PC-3 (cell line): Measurements from ENCODE around the gene TLR6. TPM values are rescaled to one million over a fixed set of nuclear protein-coding genes. Genes with fewer than 3 reads are reported as not detected.

Experiments used
- ATAC-seq: fragments of 200-7000 bp; cut with Tn5 transposase; 2 replicates; pipeline ENCODE4 v1.9.1; 2020; ENCODE audit warnings: mild to moderate bottlenecking, moderate library complexity
- BruUV-seq: library from RNA; stranded (reverse); fragments of 400-500 nt; replicated peaks from 2 replicates; lab custom pipeline; 2021; lab: Mats Ljungman, UMichigan
- CTCF ChIA-PET: fragments of 300-600 bp; sonication (Branson Sonifier 250); formaldehyde crosslinking; loops from one replicate; lab custom pipeline; 2022; ENCODE audit warnings: antibody characterized with exemption; lab: Charles Lee
- POLR2A ChIA-PET: fragments of 300-600 bp; sonication (Branson Sonifier 250); formaldehyde crosslinking; loops from one replicate; lab custom pipeline; 2022; ENCODE audit warnings: antibody characterized with exemption; ENCODE audit not compliant: unreplicated experiment; lab: Charles Lee
- DNase-seq: peaks from one replicate; pipeline ENCODE4 v3.0.0-alpha.2; 2015
- H2AFZ ChIP-seq: fragments of 300-600 bp; sonication (generic); 2 replicates; pipeline ENCODE4 v1.6.0; 2016; ENCODE audit warnings: antibody characterized with exemption, low read length
- H3F3A ChIP-seq: fragments of 300-600 bp; sonication (generic); one replicate; pipeline ENCODE4 v1.6.0; 2017; ENCODE audit warnings: antibody characterized with exemption, low read length, control low read depth, mild to moderate bottlenecking; ENCODE audit not compliant: unreplicated experiment
- H3K27ac ChIP-seq: fragments of 300-600 bp; sonication (generic); 2 replicates; pipeline ENCODE4 v1.5.1; 2016; ENCODE audit warnings: mild to moderate bottlenecking, low read length
- H3K27me3 ChIP-seq: fragments of 300-600 bp; sonication (generic); 2 replicates; pipeline ENCODE4 v1.6.1; 2016; ENCODE audit warnings: low read length, mixed read lengths
- H3K36me3 ChIP-seq: fragments of 300-600 bp; sonication (generic); 2 replicates; pipeline ENCODE4 v1.6.1; 2016; ENCODE audit warnings: low read depth, mixed run types, low read length, mixed read lengths
- H3K4me1 ChIP-seq: fragments of 300-600 bp; sonication (generic); 2 replicates; pipeline ENCODE4 v1.5.1; 2016; ENCODE audit warnings: low read length; ENCODE audit not compliant: insufficient read depth
- H3K4me2 ChIP-seq: fragments of 300-600 bp; sonication (generic); 2 replicates; pipeline ENCODE4 v1.6.0; 2016; ENCODE audit warnings: low read length
- H3K4me3 ChIP-seq: fragments of 300-600 bp; sonication (generic); 2 replicates; pipeline ENCODE4 v1.5.1; 2016; ENCODE audit warnings: mild to moderate bottlenecking, low read length, mixed read lengths
- H3K79me2 ChIP-seq: fragments of 300-600 bp; sonication (generic); 2 replicates; pipeline ENCODE4 v1.6.1; 2017; ENCODE audit warnings: low read length, mixed read lengths
- H3K9ac ChIP-seq: fragments of 300-600 bp; sonication (generic); 2 replicates; pipeline ENCODE4 v1.6.0; 2016; ENCODE audit warnings: mild to moderate bottlenecking, low read length
- H3K9me2 ChIP-seq: fragments of 300-600 bp; sonication (generic); replicated peaks from 2 replicates; pipeline ENCODE4 v1.6.1; 2016; ENCODE audit warnings: mixed run types, low read length, mixed read lengths
- H3K9me3 ChIP-seq: fragments of 300-600 bp; sonication (generic); 2 replicates; pipeline ENCODE4 v1.6.1; 2016; ENCODE audit warnings: low read length, mixed read lengths
- H4K20me1 ChIP-seq: fragments of 300-600 bp; sonication (generic); 2 replicates; pipeline ENCODE4 v1.6.1; 2016; ENCODE audit warnings: low read length, mixed read lengths
- CTCF ChIP-seq: fragments of 300-600 bp; sonication (generic); conservative IDR thresholded peaks from 2 replicates; pipeline ENCODE4 v1.5.1; 2017; ENCODE audit warnings: antibody characterized with exemption, low read depth, mild to moderate bottlenecking, low read length
- EZH2 ChIP-seq: fragments of 300-600 bp; sonication (generic); IDR thresholded peaks from one replicate; pipeline ENCODE4 v1.6.1; 2017; ENCODE audit warnings: antibody characterized with exemption, mild to moderate bottlenecking, low read length; ENCODE audit not compliant: unreplicated experiment
- EZH2phosphoT487 ChIP-seq: fragments of 300-600 bp; sonication (generic); IDR thresholded peaks from 2 replicates; pipeline ENCODE4 v1.6.1; 2018; ENCODE audit warnings: mild to moderate bottlenecking, antibody characterized with exemption, low read length, borderline replicate concordance
- intact Hi-C: fragments of 100-400 bp; cut with micrococcal nuclease; formaldehyde crosslinking; loops from 2 replicates; pipeline ENCODE4 v1.9.0; 2023
- total RNA-seq: library from RNA; depleted of rRNA; stranded (reverse); fragments of >200 nt; gene quantifications from 2 replicates; pipeline ENCODE4 v1.2.3, GENCODE V29; 2014

Gene TLR6
- total RNA-seq, 1 experiment from 2014 or later: 1.2 TPM

- peaks cover 3% of the 10 kb centered on the region; the same call in 1 of the 2 replicates for H3K36me3 ChIP-seq
- H3K4me2 ChIP-seq: no peak overlapping the region
- intact Hi-C loops: no loop called here
- H4K20me1 ChIP-seq: no peaks in the 10 kb centered on the region
- no peak overlapping the region for H3K9ac ChIP-seq
- H3F3A ChIP-seq: no peaks in the 10 kb centered on the region
- H3K4me3 ChIP-seq: no peak overlapping the region
- peak overlapping the region; percentile 39 for H3K27ac ChIP-seq
- TF ChIP-seq EZH2phosphoT487 (no peak), EZH2 (no peak), CTCF (no peak)
- POLR2A ChIA-PET: no interaction called here
- no peak overlapping the region for H2AFZ ChIP-seq
- ATAC-seq (peak; percentile 48), DNase-seq (peak; percentile 60)
- CTCF ChIA-PET: no interaction called here
- BruUV-seq: no TSS peak
- no peaks in the 10 kb centered on the region for H3K9me2 ChIP-seq
- no peaks in the 10 kb centered on the region for H3K79me2 ChIP-seq
- peaks cover 9% of the 10 kb centered on the region; the same call in 1 of the 2 replicates for H3K4me1 ChIP-seq
- no peaks in the 10 kb centered on the region; the same call in 1 of the 2 replicates for H3K9me3 ChIP-seq
- H3K27me3 ChIP-seq: no peaks in the 10 kb centered on the region
Observed at GRCh38 chr4:38837849-38838248, 18.8 kb downstream of the TLR6 start.

GRCh38 chr4:38837334-38837733 is 19.3 kb downstream of the TLR6 start:
- ChIA-PET POLR2A (no interaction called here), CTCF (no interaction called here)
- Histone ChIP-seq H3K9ac (no peak overlapping the region), H3K4me2 (no peak overlapping the region), H3K4me1 (peaks cover 9% of the 10 kb centered on the region; the same call in 1 of the 2 replicates), H2AFZ (no peak overlapping the region), H3K36me3 (peaks cover 3% of the 10 kb centered on the region; the same call in 1 of the 2 replicates), H3F3A (no peaks in the 10 kb centered on the region), H4K20me1 (no peaks in the 10 kb centered on the region), H3K79me2 (no peaks in the 10 kb centered on the region), H3K4me3 (no peak overlapping the region), H3K27ac (peak overlapping the region; percentile 39; the same call in 1 of the 2 replicates), H3K27me3 (no peaks in the 10 kb centered on the region), H3K9me3 (no peaks in the 10 kb centered on the region; the same call in 1 of the 2 replicates), H3K9me2 (no peaks in the 10 kb centered on the region)
- ATAC-seq (no peak), DNase-seq (no peak)
- TF ChIP-seq EZH2: no peak
- no TSS peak for BruUV-seq
- intact Hi-C loops: no loop called here

- DNase-seq (no peak), ATAC-seq (no peak)
- Histone ChIP-seq H3F3A (no peaks in the 10 kb centered on the region), H4K20me1 (no peaks in the 10 kb centered on the region), H3K27ac (no peak overlapping the region), H3K4me3 (no peak overlapping the region), H2AFZ (no peak overlapping the region), H3K4me2 (no peak overlapping the region), H3K79me2 (no peaks in the 10 kb centered on the region), H3K9me2 (no peaks in the 10 kb centered on the region), H3K27me3 (no peaks in the 10 kb centered on the region), H3K9me3 (no peaks in the 10 kb centered on the region; the same call in 1 of the 2 replicates), H3K4me1 (peaks cover 9% of the 10 kb centered on the region; the same call in 1 of the 2 replicates), H3K36me3 (peaks cover 3% of the 10 kb centered on the region; the same call in 1 of the 2 replicates), H3K9ac (no peak overlapping the region)
- intact Hi-C loops: no loop called here
- ChIA-PET POLR2A (no interaction called here), CTCF (no interaction called here)
- TF ChIP-seq EZH2 (no peak), EZH2phosphoT487 (no peak), CTCF (no peak)
- no TSS peak for BruUV-seq
Observed at GRCh38 chr4:38834570-38834969, 22.0 kb downstream of the TLR6 start.
